Naive B cell (primary cell): Measurements from ENCODE around the gene ADIRF. TPM values are rescaled to one million over a fixed set of nuclear protein-coding genes. Genes with fewer than 3 reads are reported as not detected.
"Not testable (repeated sequence)": the region's sequence is repeated elsewhere in the genome, so short reads cannot be mapped to it uniquely, and the experiment has no call there.

ENCODE experiments used
- ATAC-seq, 2 donors: fragments of 150-1000 bp; cut with Tn5 transposase; 2 replicates each; pipeline ENCODE4 v1.10.0; 2021; ENCODE audit warnings: low read depth in 2 of 2, mild to moderate bottlenecking in 2 of 2, moderate library complexity in 2 of 2
- DNase-seq: peaks from one replicate; pipeline ENCODE4 v3.0.0; 2022
- H3K27ac Mint-ChIP-seq, 6 donors: one replicate each; pipeline ENCODE4 v1.8.0; 2020 to 2022; ENCODE audit warnings: mild to moderate bottlenecking in 6 of 6, mixed read lengths in 6 of 6, moderate library complexity in 5 of 6, inconsistent platforms in 2 of 6
- H3K27me3 Mint-ChIP-seq, 3 donors: one replicate each; pipeline ENCODE4 v1.8.0; 2021 to 2022; ENCODE audit warnings: mixed read lengths in 3 of 3, mild to moderate bottlenecking in 1 of 3
- H3K36me3 Mint-ChIP-seq, 2 donors: one replicate each; pipeline ENCODE4 v1.8.0; 2020 to 2022; ENCODE audit warnings: mixed read lengths in 2 of 2, inconsistent platforms in 1 of 2, mild to moderate bottlenecking in 1 of 2
- H3K4me1 Mint-ChIP-seq, 3 donors: one replicate each; pipeline ENCODE4 v1.8.0; 2020 to 2022; ENCODE audit warnings: mixed read lengths in 3 of 3, inconsistent platforms in 1 of 3, mild to moderate bottlenecking in 1 of 3, moderate library complexity in 1 of 3
- H3K4me3 Mint-ChIP-seq, 8 donors: one replicate each; pipeline ENCODE4 v1.8.0; 2020 to 2022; ENCODE audit warnings: mild to moderate bottlenecking in 8 of 8, mixed read lengths in 8 of 8, moderate library complexity in 8 of 8, inconsistent platforms in 2 of 8
- H3K9me3 Mint-ChIP-seq, 7 donors: one replicate each; pipeline ENCODE4 v1.8.0; 2020 to 2022; ENCODE audit warnings: mixed read lengths in 7 of 7, mild to moderate bottlenecking in 5 of 7, inconsistent platforms in 2 of 7, moderate library complexity in 1 of 7
- polyA plus RNA-seq, 6 donors: library from polyadenylated mRNA; unstranded; fragments of 300-500 nt; fragmentation: Illumina TruSeq; gene quantifications; one replicate each; pipeline ENCODE4 v1.2.3, GENCODE V29; 2021; ENCODE audit warnings: low read depth in 6 of 6

Gene ADIRF
- polyA plus RNA-seq, 6 donors from 2014 or later: not detected

DNA sequence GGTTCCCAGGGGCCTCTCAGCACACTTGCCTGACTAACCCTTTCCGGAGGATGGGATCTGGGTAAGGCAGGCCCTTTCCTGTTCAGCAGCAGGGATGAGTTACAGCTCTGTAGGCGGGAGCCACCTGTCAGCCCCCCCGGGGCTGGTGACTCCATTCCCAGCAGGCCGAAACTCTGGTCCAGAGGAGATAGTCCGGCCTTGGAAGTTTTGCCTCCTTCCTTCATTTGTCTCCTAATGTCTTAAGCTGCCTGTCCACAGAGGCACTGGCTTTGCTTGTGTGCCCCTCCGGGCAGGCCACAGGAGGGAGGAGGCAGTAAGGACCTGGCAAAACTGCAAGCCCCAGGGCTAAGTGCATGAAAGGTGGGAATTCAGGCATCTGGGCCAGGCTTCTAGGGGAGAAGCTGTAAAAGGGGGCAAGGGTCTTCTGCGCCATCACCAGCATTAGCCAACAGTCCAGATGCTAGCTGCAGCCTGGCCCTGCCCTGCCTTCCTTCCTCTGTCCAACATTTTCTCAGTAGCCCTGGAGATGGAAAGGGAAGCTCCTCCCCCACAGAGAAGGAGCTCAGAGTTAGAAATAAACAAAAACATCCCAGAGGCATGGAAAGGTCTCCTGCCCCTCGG is 1.2 kb downstream of the ADIRF start:
- ATAC-seq: no peak
- peaks cover 0 to 4% (median 0%) of the 10 kb centered on the region in 7 donors for H3K9me3 Mint-ChIP-seq
- H3K36me3 Mint-ChIP-seq: no peaks in the 10 kb centered on the region
- peaks cover 21 to 43% (median 30%) of the 10 kb centered on the region in 3 donors for H3K4me1 Mint-ChIP-seq
- H3K27ac Mint-ChIP-seq: peak overlapping the region in 1 of 6 donors; percentile 18
- peaks cover 12 to 24% (median 19%) of the 10 kb centered on the region in 3 donors for H3K27me3 Mint-ChIP-seq
- H3K4me3 Mint-ChIP-seq: peak overlapping the region in 7 of 8 donors; percentile 42 to 88 (median 68)
- DNase-seq: no peak

DNA sequence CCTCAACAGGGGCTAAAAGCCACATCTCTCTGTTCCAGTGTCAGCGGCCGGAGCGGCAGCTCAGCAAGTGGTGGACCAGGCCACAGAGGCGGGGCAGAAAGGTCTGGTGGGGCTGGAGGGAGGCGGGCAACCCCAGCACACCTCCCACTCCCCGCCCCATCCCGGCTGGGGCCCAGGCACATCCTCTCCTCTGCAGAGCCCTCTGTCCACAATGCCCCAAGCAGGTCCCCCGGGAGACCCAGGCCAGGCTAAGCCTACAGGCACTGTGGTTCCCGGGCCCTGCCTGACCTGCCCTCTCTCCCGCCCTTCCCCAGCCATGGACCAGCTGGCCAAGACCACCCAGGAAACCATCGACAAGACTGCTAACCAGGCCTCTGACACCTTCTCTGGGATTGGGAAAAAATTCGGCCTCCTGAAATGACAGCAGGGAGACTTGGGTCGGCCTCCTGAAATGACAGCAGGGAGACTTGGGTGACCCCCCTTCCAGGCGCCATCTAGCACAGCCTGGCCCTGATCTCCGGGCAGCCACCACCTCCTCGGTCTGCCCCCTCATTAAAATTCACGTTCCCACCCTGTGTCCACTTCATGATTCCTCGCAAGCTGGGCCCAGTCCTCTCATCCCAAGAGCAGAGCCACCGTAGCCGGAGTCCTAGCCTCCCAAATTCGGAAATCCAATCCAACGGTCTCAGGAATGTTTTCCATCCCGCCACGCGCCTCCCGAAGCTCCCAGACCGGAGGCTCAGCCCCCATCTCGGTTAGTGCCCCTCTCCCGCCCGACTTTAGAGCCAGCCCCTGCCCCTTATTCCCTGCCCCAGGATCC is 2.1 kb downstream of the ADIRF start:
- Mint-ChIP-seq H3K4me1 (peaks cover 21 to 42% (median 30%) of the 10 kb centered on the region in 3 donors), H3K27ac (peak overlapping the region in 4 of 6 donors; percentile 75 to 94 (median 86)), H3K36me3 (no peaks in the 10 kb centered on the region), H3K27me3 (peaks cover 11 to 24% (median 15%) of the 10 kb centered on the region in 3 donors), H3K4me3 (peak overlapping the region; percentile 83 to 95 (median 86)), H3K9me3 (peaks cover 0 to 4% (median 0%) of the 10 kb centered on the region in 7 donors)
- DNase-seq: no peak
- no peak for ATAC-seq

DNA sequence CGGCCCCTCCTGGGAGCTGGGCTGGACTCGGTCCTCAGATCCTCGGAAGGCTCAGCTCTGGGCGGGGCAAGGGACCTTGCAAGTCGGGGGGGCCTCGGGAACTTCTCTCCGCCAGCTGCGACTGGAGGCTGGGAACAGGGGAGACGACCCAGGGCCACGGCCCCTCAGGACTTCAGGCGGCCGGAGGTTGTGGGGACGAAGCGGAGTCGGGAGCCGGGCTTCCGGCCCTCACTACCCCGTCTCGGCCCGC is 2.6 kb downstream of the ADIRF start:
- H3K9me3 Mint-ChIP-seq: peaks cover 0 to 4% (median 0%) of the 10 kb centered on the region in 7 donors
- no peaks in the 10 kb centered on the region for H3K36me3 Mint-ChIP-seq
- peaks cover 21 to 37% (median 25%) of the 10 kb centered on the region in 3 donors for H3K4me1 Mint-ChIP-seq

DNA sequence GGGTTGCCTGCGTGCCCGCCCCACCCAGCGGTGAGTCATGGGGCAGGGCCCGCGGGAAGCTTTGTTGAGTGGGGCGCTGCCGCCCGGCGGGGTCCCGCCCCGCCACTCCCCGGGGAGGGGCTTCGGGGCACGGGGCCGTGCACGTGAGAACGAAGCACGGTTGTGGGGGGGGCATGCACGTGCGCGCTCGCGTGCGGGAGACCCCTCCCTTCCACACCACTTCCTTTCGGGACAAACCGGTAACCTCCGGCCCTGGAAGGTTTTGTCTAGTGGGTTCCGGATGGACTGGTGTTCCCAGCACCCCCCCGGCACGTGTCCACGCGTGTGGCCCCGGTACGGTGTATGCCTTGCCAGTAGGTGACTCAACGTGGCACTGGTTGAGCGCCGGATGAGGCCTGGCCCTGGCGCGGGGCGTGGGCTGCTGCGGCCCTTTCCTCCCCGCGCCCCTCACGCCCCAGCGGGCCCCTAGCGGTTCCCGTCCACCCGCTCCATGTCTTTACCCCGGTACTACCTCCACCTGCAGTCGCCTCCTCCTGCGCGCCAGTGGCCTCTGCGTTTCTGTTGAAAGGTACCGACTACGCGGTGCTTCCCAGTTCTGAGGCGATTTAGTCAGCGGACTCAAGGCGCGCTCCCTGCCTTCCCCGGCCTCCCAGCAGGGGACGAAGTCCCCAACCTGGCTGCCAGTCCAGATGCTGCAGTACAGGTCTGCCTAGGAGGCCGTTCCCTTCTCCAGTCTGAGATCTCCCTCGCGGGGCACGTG is 3.1 kb downstream of the ADIRF start:
- peak overlapping the region; percentile 49 to 94 (median 87) for H3K27ac Mint-ChIP-seq
- H3K27me3 Mint-ChIP-seq: peaks cover 8 to 22% (median 14%) of the 10 kb centered on the region in 3 donors
- H3K9me3 Mint-ChIP-seq: peaks cover 0 to 4% (median 0%) of the 10 kb centered on the region in 7 donors
- H3K36me3 Mint-ChIP-seq: no peaks in the 10 kb centered on the region
- peak; percentile 87 to 89 for ATAC-seq
- H3K4me3 Mint-ChIP-seq: peak overlapping the region; percentile 83 to 95 (median 90)
- peaks cover 18 to 32% (median 20%) of the 10 kb centered on the region in 3 donors for H3K4me1 Mint-ChIP-seq
- peak; percentile 80 for DNase-seq

More for the DNA sequence above, 2.6 kb downstream of the ADIRF start:
- peak overlapping the region; percentile 83 to 95 (median 86) for H3K4me3 Mint-ChIP-seq
- peak in 1 of 2 donors; percentile 20 for ATAC-seq
- peaks cover 8 to 24% (median 15%) of the 10 kb centered on the region in 3 donors for H3K27me3 Mint-ChIP-seq
- H3K27ac Mint-ChIP-seq: peak overlapping the region in 5 of 6 donors; percentile 7 to 94 (median 82)
- no peak for DNase-seq

DNA sequence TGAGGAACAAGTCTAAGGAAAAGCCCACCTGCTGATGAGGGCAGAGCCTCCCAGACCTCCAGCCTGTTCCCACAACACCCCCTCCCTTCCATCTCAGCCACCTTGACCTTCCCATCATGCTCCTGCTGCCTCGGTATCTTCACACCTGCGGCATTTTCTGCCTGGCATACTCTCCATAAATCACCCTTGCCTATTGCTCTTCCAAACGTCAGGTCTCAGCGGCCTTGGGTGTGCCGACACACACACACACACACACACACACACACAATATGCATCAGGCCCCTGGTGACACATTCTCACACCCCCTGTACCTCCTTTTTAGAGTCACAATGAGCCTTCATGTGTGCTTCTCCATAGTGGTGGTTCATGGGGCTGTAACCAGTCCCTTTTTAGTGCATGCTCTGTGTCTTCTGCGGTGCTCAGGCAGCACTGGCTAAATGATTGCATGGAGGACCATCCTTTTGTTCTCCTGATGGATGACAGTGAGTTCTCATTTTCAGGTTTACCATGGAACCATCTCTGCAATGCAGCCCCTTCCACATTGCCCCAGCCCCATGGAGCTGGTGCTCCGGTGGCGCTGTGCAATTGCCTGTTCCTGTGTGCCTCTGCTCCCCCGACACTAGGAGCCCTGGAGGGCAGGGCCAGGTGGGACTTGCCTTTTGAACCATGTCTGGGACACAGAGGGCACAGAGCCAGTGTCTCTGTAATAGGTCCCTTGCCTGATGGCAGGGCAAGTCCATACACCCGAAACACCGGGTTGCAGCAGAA is 4.5 kb downstream of the ADIRF start:
- H3K36me3 Mint-ChIP-seq: no peaks in the 10 kb centered on the region
- peaks cover 6 to 20% (median 8%) of the 10 kb centered on the region in 3 donors for H3K27me3 Mint-ChIP-seq
- no peak for DNase-seq
- peaks cover 15 to 25% (median 16%) of the 10 kb centered on the region in 3 donors for H3K4me1 Mint-ChIP-seq
- H3K4me3 Mint-ChIP-seq: peak overlapping the region; percentile 37 to 91 (median 76)
- peaks cover 0 to 4% (median 0%) of the 10 kb centered on the region in 7 donors for H3K9me3 Mint-ChIP-seq
- no peak for ATAC-seq
- peak overlapping the region; percentile 26 to 95 (median 49) for H3K27ac Mint-ChIP-seq

DNA sequence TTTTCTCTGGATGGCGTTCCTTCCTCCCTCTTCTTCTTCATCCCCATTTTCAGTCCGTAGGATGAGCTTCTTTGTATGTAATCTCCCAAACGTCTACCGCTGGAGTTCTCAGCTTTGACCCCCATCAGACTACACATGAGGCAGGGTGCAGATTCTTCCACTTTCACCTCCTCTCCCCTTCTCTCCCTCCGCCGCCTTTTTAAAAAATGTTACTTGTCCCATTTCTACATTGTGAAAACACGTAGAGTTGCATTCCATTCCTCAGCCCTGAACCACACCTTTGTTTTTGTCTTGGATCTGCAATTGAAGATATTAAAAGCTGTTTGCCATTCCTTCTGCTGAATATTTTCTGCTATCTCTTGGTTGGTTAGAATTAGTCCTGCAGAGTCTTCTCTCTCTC is 6.2 kb downstream of the ADIRF start:
- Mint-ChIP-seq H3K9me3 (peaks cover 0 to 4% (median 0%) of the 10 kb centered on the region in 7 donors), H3K36me3 (no peaks in the 10 kb centered on the region), H3K4me1 (peaks cover 15 to 20% (median 16%) of the 10 kb centered on the region in 3 donors), H3K27ac (peak overlapping the region in 2 of 6 donors; percentile 33 to 38), H3K27me3 (peaks cover 8 to 15% (median 15%) of the 10 kb centered on the region in 3 donors), H3K4me3 (peak overlapping the region in 1 of 8 donors; percentile 37)
- DNase-seq: no peak
- ATAC-seq: no peak

DNA sequence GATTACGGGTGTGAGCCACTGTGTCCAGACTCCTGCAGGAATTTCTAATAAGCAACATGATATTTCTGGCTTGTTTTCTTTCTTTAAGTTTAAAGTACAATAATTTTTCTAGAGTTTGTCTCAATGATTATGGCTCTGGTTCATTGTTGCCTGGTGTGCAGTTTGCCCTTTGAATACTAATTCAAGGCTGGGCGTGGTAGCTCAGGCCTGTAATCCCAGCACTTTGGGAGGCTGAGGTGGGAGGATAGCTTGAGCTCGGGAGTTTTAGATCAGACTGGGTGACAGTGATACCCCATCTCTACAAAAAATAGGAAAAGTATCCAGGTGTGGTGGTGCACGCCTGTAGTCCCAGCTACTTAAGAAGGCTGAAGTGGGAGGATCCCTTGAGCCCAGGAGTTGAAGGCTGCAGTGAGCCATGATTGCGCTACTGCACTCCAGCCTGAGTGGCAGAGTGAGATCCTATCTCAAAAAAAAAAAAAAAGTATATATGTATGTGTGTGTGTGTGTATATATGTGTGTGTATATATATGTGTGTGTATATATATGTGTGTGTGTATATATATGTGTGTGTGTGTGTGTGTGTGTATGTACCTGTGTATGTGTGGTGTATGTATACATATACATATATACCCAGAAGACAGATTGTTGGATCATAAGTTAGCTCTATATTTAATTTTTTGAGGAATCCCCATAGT is 8.2 kb downstream of the ADIRF start:
- Mint-ChIP-seq H3K4me3 (no peak overlapping the region), H3K27ac (no peak overlapping the region), H3K9me3 (peaks cover 0 to 4% (median 0%) of the 10 kb centered on the region in 7 donors), H3K4me1 (peaks cover 9 to 13% (median 11%) of the 10 kb centered on the region in 3 donors), H3K36me3 (no peaks in the 10 kb centered on the region), H3K27me3 (peaks cover 7 to 28% (median 8%) of the 10 kb centered on the region in 3 donors)
- no peak for ATAC-seq
- DNase-seq: no peak

DNA sequence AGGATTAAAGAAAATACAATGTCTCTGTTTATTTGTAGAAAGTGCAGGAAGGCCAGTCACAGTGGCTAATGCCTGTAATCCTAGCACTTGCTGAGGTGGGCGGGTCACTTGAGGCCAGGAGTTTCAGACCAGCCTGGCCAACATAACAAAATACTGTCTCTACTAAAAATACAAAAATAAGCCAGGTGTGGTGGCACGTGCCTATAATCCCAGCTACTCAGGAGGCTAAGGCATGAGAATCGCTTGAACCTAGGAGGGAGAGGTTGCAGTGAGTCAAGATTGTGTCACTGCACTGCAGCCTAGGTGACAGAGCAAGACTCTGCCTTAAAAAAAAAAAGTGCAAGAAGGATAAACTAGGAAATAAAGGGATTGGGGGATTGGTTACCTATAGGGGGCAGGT is 10.2 kb downstream of the ADIRF start:
- not testable (repeated sequence) for H3K9me3 Mint-ChIP-seq, ATAC-seq, H3K36me3 Mint-ChIP-seq, DNase-seq, H3K4me1 Mint-ChIP-seq, H3K27ac Mint-ChIP-seq, H3K4me3 Mint-ChIP-seq
- peaks cover 7 to 20% (median 15%) of the 10 kb centered on the region in 3 donors for H3K27me3 Mint-ChIP-seq

DNA sequence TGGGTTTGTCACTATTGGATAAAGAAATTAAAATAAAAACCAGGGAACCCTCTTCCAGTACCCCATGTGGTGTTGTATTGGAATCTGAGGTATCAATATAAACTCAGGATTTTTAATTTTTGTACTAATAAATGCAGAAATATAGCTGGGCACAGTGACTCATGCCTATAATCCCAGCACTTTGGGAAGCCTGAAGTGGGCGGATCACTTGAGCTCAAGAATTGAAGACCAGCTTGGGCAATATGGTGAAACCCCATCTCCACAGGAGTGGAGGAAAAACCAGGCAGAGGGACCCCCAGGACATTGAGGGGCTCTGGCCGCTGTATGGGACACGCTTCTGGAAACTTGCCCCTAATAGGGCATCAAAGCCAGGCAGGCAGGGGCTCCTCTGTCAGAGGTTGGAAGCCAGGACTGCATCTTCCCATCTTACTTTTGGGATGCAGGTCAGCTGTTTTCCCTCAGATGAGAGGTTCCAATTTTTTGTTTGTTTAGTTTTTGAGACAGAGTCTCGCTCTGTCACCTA is 11.1 kb downstream of the ADIRF start:
- H3K4me3 Mint-ChIP-seq: no peak overlapping the region
- H3K27me3 Mint-ChIP-seq: peaks cover 7 to 20% (median 13%) of the 10 kb centered on the region in 3 donors
- DNase-seq (no peak), ATAC-seq (no peak)
- no peaks in the 10 kb centered on the region for H3K4me1 Mint-ChIP-seq
- no peaks in the 10 kb centered on the region for H3K36me3 Mint-ChIP-seq
- no peaks in the 10 kb centered on the region for H3K9me3 Mint-ChIP-seq
- no peak overlapping the region for H3K27ac Mint-ChIP-seq

DNA sequence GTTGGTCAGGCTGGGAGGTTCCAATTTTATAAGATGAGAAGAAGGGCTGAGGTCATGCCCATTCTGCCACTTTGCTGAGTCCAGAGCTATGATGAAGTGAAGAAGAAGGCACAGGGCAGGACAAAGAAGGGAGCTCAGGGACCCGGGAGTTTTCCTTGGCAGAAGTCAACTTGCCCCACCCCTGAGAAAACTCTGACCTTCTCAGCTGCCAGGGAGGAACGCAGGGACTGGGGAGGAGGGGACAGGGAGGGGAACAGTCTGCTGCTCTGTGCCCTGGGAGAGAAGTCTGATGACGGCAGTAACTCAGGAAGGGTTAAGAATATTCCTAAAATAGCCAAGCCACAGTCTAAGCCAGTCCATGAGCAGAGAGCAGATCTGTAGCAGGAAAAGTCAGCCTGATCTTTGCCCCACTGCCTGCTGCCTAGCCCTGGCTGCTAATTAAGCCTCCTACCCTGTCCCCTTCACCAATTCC is 11.7 kb downstream of the ADIRF start:
- no peak for DNase-seq
- no peak overlapping the region for H3K4me3 Mint-ChIP-seq
- H3K36me3 Mint-ChIP-seq: no peaks in the 10 kb centered on the region
- no peaks in the 10 kb centered on the region for H3K4me1 Mint-ChIP-seq
- no peaks in the 10 kb centered on the region for H3K9me3 Mint-ChIP-seq
- peaks cover 7 to 20% (median 11%) of the 10 kb centered on the region in 3 donors for H3K27me3 Mint-ChIP-seq
- peak overlapping the region in 2 of 6 donors; percentile 27 to 36 for H3K27ac Mint-ChIP-seq
- ATAC-seq: no peak

DNA sequence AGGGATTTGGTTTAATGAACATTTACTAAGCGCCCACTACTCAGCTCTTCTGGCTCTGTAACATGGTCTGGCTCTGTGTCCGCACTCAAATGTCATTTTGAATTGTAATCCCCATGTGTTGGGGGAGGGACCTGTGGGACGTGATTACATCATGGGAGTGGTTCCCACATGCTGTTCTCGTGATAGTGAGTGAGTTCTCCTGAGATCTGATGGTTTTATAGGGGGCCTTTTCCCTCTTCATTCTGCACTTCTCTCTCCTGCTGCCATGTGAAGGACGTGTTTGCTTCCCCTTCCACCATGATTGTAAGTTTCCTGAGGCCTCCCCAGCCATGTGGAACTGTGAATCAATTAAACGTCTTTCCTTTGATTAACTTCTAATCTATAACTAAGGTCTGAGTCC is 12.7 kb downstream of the ADIRF start:
- H3K9me3 Mint-ChIP-seq, H3K4me3 Mint-ChIP-seq, ATAC-seq, H3K4me1 Mint-ChIP-seq, H3K36me3 Mint-ChIP-seq, H3K27ac Mint-ChIP-seq, DNase-seq: not testable (repeated sequence)
- peaks cover 7 to 20% (median 11%) of the 10 kb centered on the region in 3 donors for H3K27me3 Mint-ChIP-seq

DNA sequence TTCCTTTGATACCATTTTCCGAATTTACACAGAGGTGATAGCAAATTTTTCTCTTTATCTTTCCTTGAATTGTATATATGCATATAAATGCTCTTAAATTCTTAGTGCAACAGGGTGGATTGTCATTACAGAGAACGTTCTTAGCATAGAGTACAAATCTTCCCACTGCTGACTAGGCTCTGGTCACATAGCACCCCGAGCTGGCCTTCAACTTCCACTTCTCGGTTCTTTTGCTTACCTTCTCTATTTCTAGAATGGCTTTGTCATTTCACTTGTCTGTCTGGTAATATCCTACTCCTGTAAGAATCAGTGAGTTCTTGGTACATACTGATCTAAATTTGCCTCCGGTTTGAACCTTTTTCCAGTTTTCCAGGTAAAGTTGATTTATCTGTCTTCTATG is 13.4 kb downstream of the ADIRF start:
- H3K27ac Mint-ChIP-seq: peak overlapping the region in 1 of 6 donors; percentile 15
- no peaks in the 10 kb centered on the region for H3K4me1 Mint-ChIP-seq
- H3K9me3 Mint-ChIP-seq: peaks cover 0 to 3% (median 0%) of the 10 kb centered on the region in 7 donors
- DNase-seq: no peak
- no peak for ATAC-seq
- H3K36me3 Mint-ChIP-seq: no peaks in the 10 kb centered on the region
- no peak overlapping the region for H3K4me3 Mint-ChIP-seq
- H3K27me3 Mint-ChIP-seq: peaks cover 7 to 21% (median 11%) of the 10 kb centered on the region in 3 donors
